ENCODE results near the gene RASD2. TPM values are rescaled to one million over a fixed set of nuclear protein-coding genes. Genes with fewer than 3 reads are reported as not detected.

The RASD2 gene
- total and polyA plus RNA-seq, 10 of the 15 experiments (the other 5 are each of a cell fraction or from before 2014, with no cell fraction given) = 0.03 TPM; not detected in 9

- FAIRE-seq (no peak), DNase-seq (ENCODE audit: low read depth, low spot score) (no peak), ATAC-seq (no peak)
- intact Hi-C loops (cut with micrococcal nuclease; ENCODE audit: unreplicated experiment) (no loop called here), in situ Hi-C loops (cut with MboI) (no loop called here)
- no peak overlapping the region for H3K4me3 ChIP-seq
- no peak overlapping the region for H3K4me2 ChIP-seq (ENCODE audit: control insufficient read depth, insufficient read depth)
- POLR2A ChIA-PET = no interaction called here
- no TSS peak for BruUV-seq (replicated peaks)
- no peaks in the 10 kb centered on the region; the same call in 2 of the 3 replicates for H3K9me3 ChIP-seq (replicated peaks; ENCODE audit: control insufficient read depth, insufficient read depth, low read length)
- no peak overlapping the region for H2AFZ ChIP-seq (ENCODE audit: control insufficient read depth, low read depth, low read length)
- CTCF ChIA-PET = no interaction called here
- no peaks in the 10 kb centered on the region for H3K79me2 ChIP-seq (ENCODE audit: control insufficient read depth, insufficient read depth, low read length)
- no peak overlapping the region for H3K9ac ChIP-seq (ENCODE audit: control insufficient read depth, insufficient read depth, low read length)
- no peaks in the 10 kb centered on the region; a peak in 1 of 4 replicates for H3K27me3 ChIP-seq (replicated peaks in 1 of 2; ENCODE audit: control insufficient read depth in 2 of 2, insufficient read depth in 2 of 2, low read length in 1 of 2)
- RAD21 ChIA-PET (ENCODE audit: unreplicated experiment) = no interaction called here
- H3K27ac ChIP-seq (ENCODE audit: control insufficient read depth, insufficient read depth) = no peak overlapping the region
- H3K4me1 ChIP-seq (ENCODE audit: control insufficient read depth, insufficient read depth, low read length) = no peaks in the 10 kb centered on the region
- H3K36me3 ChIP-seq (ENCODE audit: control insufficient read depth in 2 of 2, insufficient read depth in 2 of 2, low read length in 1 of 2) = no peaks in the 10 kb centered on the region
- H4K20me1 ChIP-seq (ENCODE audit: control insufficient read depth, insufficient read depth) = no peaks in the 10 kb centered on the region
- WGBS (ENCODE audit: insufficient coverage, insufficient replicate concordance, low lambda C conversion rate, missing lambda C conversion rate) = 40% methylated on average over 6 of the region's 6 CpGs
- TF ChIP-seq TAF1 (IDR thresholded peaks at IDR 0.05; ENCODE audit: borderline replicate concordance, low read depth, low read length) (no peak), MYB (IDR thresholded peaks at IDR 0.05; ENCODE audit: borderline replicate concordance, low read depth, low read length) (no peak), SREBF2 (IDR thresholded peaks at IDR 0.05; ENCODE audit: low read length) (no peak), SPI1 (IDR thresholded peaks at IDR 0.05; ENCODE audit: borderline replicate concordance, insufficient read depth, low read depth, low read length) (no peak), ZNF24 (IDR thresholded peaks at IDR 0.05) (no peak), SREBF1 (IDR thresholded peaks at IDR 0.05; ENCODE audit: low read length) (no peak), NFYB (IDR thresholded peaks at IDR 0.05; ENCODE audit: insufficient read depth, low read depth, low read length) (no peak), PML (IDR thresholded peaks at IDR 0.05; ENCODE audit: low read length) (no peak)
- SMC1A ChIA-PET (ENCODE audit: uncharacterized antibody, unreplicated experiment) = no interaction called here
Measured at GRCh38 chr22:35531202-35531601, 9.4 kb upstream of the RASD2 start.

- Histone ChIP-seq H4K20me1 (ENCODE audit: control insufficient read depth, insufficient read depth) (no peaks in the 10 kb centered on the region), H3K4me1 (ENCODE audit: control insufficient read depth, insufficient read depth, low read length) (no peaks in the 10 kb centered on the region), H3K9ac (ENCODE audit: control insufficient read depth, insufficient read depth, low read length) (no peak overlapping the region), H3K27ac (ENCODE audit: control insufficient read depth, insufficient read depth) (no peak overlapping the region), H3K9me3 (replicated peaks; ENCODE audit: control insufficient read depth, insufficient read depth, low read length) (no peaks in the 10 kb centered on the region; the same call in 2 of the 3 replicates), H3K4me3 (no peak overlapping the region), H3K4me2 (ENCODE audit: control insufficient read depth, insufficient read depth) (no peak overlapping the region), H2AFZ (ENCODE audit: control insufficient read depth, low read depth, low read length) (no peak overlapping the region), H3K36me3 (ENCODE audit: control insufficient read depth in 2 of 2, insufficient read depth in 2 of 2, low read length in 1 of 2) (no peaks in the 10 kb centered on the region), H3K27me3 (replicated peaks in 1 of 2; ENCODE audit: control insufficient read depth in 2 of 2, insufficient read depth in 2 of 2, low read length in 1 of 2) (no peaks in the 10 kb centered on the region; a peak in 1 of 4 replicates), H3K79me2 (ENCODE audit: control insufficient read depth, insufficient read depth, low read length) (no peaks in the 10 kb centered on the region)
- no peak for DNase-seq (ENCODE audit: low read depth, low spot score)
- in situ Hi-C loops (cut with MboI) (no loop called here), intact Hi-C loops (cut with micrococcal nuclease; ENCODE audit: unreplicated experiment) (no loop called here)
- no peak for FAIRE-seq
- 0% methylated on average over 2 of the region's 2 CpGs for WGBS (ENCODE audit: insufficient coverage, insufficient replicate concordance, low lambda C conversion rate, missing lambda C conversion rate)
- SMC1A ChIA-PET (ENCODE audit: uncharacterized antibody, unreplicated experiment) = no interaction called here
- POLR2A ChIA-PET = no interaction called here
- BruUV-seq (replicated peaks) = no TSS peak
- TF ChIP-seq NR2F1 (conservative IDR thresholded peaks at IDR 0.05) (no peak), CHD2 (IDR thresholded peaks at IDR 0.05; ENCODE audit: borderline replicate concordance, low read depth, low read length) (no peak), CBX3 (IDR thresholded peaks at IDR 0.05; ENCODE audit: borderline replicate concordance, low read depth) (no peak), CEBPB (IDR thresholded peaks at IDR 0.05; ENCODE audit: borderline replicate concordance in 1 of 2, low read depth in 2 of 2, low read length in 2 of 2) (no peak), ESRRA (IDR thresholded peaks at IDR 0.05; ENCODE audit: low read length) (no peak), PML (IDR thresholded peaks at IDR 0.05; ENCODE audit: low read length) (no peak), ATF7 (IDR thresholded peaks at IDR 0.05; ENCODE audit: low read depth) (no peak), ZSCAN29 (IDR thresholded peaks at IDR 0.05) (no peak), BMI1 (IDR thresholded peaks at IDR 0.05; ENCODE audit: borderline replicate concordance) (no peak), BHLHE40 (IDR thresholded peaks at IDR 0.05; ENCODE audit: borderline replicate concordance in 1 of 2, low read depth in 2 of 2, low read length in 1 of 2) (no peak), TBL1XR1 (IDR thresholded peaks at IDR 0.05; ENCODE audit: low read depth, low read length) (no peak), POU2F2 (IDR thresholded peaks at IDR 0.05; ENCODE audit: borderline replicate concordance, low read depth, low read length) (no peak), HSF1 (IDR thresholded peaks at IDR 0.05; ENCODE audit: low read depth, low read length) (no peak), MEF2A (IDR thresholded peaks at IDR 0.05; ENCODE audit: insufficient read depth, low read depth, low read length) (no peak)
- CTCF ChIA-PET = no interaction called here
- RAD21 ChIA-PET (ENCODE audit: unreplicated experiment) = no interaction called here
- no peak for ATAC-seq
Measured at GRCh38 chr22:35531676-35532075, 9.0 kb upstream of the RASD2 start.

Measured in GM12878 (cell line).